HG03095 (cell line): ENCODE results near the gene GTPBP2.
"Not testable (repeated sequence)": the region's sequence is repeated elsewhere in the genome, so short reads cannot be mapped to it uniquely, and the experiment has no call there.

Experiments
- ATAC-seq: cut with Tn5 transposase; IDR thresholded peaks from one replicate; pipeline ENCODE4 v1.9.1; 2021; ENCODE audit warnings: moderate library complexity; ENCODE audit not compliant: unreplicated experiment

GTPBP2 gene

DNA sequence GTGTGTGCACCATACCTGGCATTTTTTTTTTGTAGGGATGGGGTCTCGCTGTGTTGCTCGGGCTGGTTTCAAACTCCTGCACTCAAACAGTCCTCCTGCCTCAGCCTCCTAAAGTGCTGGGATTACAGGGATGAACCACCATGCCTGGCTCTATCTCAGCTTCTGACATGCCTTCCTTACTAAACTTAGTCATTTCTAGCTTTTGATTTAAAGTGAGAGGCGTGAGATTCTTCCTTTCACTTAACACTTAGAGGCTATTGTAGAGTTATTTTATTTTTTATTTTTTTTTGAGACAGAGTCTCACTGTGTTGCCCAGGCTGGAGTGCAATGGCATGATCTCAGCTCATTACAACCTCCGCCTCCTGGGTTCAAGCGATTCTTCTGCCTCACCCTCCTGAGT is 33.9 kb upstream of the GTPBP2 start:
- ATAC-seq = not testable (repeated sequence)

DNA sequence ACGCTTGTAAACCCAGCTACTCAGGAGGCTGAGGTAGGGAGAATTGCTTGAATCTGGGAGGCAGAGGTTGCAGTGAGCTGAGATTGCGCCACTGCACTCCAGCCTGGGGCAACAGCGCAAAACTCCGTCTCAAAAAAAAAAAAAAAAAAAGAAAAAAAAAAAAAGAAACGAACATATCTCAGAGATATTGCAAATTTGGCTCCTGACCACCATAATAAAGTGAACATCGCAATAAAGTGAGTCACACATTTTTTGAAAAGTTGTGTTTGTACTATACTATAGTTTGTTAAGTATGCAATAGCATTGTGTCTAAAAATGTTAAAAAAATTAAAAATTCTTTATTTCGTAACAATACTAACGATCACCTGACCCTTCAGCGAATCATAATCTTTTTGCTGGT is 29.1 kb upstream of the GTPBP2 start:
- ATAC-seq = no peak

DNA sequence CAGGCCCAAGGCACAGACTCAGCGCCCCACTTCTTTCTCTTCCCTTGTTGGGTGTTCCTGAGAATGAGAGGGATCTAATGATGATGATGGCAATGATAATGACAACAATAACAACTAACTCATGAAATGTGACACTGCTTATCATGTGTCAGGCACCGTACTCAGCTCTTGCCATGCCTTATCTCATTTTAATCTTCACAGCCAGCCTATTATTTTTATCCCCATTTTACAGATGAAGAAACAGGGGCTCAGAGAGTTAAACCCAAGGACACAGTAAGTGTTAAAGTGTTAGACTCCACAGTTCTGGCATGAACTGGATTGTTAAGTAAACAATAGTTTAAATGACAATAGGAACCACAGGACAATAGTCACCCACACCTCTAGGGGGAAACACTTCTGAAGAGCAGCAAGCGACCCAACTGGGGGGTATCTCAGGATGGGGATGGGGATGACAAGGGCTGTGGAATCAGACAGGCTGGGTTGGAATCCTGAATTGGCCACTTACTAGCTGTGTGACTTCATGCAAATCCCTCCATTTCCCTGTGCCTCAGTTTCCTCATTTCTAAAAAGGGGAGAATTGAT is 28.2 kb upstream of the GTPBP2 start:
- ATAC-seq = no peak

DNA sequence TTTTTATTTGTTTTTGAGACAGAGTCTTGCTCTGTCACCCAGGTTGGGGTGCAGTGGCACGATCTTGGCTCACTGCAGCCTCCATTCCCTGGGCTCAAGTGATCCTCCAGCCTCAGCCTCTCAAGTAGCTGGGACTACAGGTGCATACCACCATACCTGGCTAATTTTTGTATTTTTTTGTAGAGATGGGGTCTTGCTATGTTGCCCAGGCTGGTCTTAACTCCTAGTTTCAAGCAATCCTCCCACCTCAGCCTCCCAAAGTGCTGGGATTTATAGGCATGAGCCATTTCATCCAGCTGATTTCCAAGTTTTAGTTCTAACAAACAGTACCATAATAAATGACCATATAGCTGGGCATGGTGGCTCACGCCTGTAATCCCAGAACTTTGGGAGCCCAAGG is 23.8 kb upstream of the GTPBP2 start:
- not testable (repeated sequence) for ATAC-seq

DNA sequence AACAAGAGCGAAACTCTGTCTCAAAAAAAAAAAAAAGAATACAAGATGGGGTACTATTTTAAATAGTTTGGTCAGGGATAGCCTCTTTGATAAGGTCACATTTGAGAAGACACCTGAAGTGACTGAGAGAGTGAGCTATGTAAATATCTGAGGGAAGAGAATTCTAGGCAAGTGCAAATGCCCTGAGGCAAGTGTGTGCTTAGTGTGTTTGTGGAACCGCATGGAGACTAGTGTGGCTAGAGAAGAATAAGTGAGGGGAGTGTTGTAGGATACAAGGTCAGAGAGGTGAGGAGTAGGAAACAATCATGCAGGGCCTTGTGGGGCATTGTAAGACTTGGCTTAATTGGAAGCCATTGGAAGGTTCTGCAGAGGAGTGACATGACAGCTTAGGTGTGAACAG is 19.2 kb upstream of the GTPBP2 start:
- no peak for ATAC-seq

DNA sequence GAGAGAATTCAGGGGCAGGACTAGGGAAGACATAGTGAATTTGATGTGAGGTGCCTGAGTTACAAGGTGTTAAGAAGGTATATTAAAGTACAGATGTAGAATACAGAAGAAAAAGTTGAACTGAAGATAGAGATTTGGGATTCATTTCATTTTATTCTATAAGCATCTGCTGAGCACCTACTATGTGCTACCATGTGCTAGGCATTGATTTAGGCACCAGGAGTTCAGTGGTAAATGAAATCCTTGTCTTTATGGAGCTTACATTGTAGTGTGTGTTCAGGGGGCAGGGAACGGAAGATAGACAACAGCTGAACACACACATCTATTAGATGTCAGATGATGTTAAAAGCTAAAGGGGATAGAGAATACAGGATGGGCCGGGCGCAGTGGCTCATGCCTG is 18.5 kb upstream of the GTPBP2 start:
- ATAC-seq = no peak

DNA sequence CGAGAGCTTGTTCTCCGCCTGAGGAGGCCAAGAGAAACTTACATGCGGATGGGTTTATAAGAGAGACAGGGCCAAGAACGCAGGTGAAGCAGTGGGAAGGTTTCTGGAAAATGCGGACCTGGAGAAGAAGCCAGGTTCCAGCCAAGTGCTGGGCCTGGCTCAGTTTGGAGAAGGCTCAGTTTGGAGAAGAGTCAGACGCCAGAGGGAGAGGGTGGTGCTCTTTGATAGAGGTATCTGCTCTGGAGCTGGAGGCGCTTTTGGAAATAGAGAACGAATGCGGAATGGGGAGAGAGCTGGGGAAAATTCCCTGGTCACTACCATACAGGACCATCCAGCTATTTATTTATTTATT is 16.5 kb upstream of the GTPBP2 start:
- no peak for ATAC-seq

DNA sequence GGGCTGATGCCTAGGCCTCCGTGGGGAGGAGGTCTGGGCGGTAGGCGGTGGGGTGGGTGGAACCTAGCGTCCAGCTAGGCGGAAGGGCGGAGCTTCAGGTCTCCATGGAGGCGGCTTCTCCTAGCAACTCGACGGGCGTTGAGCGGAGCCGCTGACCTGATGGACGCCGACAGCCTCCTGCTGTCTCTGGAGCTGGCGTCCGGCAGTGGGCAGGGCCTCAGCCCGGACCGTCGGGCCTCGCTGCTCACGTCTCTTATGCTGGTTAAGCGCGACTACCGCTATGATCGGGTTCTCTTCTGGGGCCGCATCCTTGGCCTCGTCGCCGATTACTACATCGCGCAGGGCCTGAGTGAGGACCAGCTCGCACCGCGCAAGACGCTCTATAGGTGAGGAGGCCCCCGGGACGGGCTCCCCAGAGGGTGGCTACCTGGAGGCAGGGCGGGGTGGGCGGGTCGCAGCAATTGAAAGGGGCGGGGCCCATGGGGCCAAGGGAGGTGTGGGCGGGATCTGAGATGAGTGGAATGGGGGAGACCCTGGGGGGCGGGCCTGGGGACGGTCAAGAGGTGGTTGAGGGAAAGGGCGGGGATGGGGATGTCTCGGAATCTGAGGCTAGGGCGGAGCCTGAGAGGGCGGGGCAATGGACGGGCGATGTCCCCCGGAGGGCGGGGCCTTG is 16.0 kb upstream of the GTPBP2 start, which contains the start of gene RSPH9:
TSS of gene RSPH9 (plus strand) at position 97 of the 673 bp plus-strand sequence. CDS start at position 160, 63 bp downstream.
- peak; percentile 58 for ATAC-seq

DNA sequence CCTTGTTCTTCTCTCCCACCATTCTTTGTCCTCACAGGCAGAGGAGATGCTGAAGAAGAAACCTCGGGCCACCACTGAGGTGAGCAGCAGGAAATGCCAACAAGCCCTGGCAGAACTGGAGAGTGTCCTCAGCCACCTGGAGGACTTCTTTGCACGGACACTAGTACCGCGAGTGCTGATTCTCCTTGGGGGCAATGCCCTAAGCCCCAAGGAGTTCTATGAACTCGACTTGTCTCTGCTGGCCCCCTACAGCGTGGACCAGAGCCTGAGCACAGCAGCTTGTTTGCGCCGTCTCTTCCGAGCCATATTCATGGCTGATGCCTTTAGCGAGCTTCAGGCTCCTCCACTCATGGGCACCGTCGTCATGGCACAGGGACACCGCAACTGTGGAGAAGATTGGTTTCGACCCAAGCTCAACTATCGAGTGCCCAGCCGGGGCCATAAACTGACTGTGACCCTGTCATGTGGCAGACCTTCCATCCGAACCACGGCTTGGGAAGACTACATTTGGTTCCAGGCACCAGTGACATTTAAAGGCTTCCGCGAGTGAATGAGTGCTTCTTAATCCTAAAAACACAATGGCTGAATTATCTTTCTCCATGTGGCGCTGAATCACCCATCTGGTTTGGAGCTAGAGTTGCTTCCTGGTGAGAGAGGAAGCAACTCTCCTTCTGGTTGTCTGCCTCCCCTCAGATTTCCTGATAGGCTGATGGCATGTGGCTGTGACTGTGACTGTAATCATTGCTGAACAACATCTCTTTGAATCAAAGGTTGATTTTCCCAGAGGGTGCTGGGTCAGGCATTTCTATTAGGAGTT is 11.1 kb upstream of the GTPBP2 start:
- ATAC-seq = no peak

DNA sequence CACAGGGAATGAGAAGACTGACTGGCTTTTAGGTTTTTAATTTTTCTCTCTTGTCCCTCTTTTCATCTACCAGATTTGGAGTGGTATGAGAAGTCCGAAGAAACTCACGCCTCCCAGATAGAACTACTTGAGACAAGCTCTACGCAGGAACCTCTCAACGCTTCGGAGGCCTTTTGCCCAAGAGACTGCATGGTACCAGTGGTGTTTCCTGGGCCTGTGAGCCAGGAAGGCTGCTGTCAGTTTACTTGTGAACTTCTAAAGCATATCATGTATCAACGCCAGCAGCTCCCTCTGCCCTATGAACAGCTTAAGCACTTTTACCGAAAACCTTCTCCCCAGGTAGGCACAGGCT is 7.2 kb upstream of the GTPBP2 start:
- no peak for ATAC-seq

DNA sequence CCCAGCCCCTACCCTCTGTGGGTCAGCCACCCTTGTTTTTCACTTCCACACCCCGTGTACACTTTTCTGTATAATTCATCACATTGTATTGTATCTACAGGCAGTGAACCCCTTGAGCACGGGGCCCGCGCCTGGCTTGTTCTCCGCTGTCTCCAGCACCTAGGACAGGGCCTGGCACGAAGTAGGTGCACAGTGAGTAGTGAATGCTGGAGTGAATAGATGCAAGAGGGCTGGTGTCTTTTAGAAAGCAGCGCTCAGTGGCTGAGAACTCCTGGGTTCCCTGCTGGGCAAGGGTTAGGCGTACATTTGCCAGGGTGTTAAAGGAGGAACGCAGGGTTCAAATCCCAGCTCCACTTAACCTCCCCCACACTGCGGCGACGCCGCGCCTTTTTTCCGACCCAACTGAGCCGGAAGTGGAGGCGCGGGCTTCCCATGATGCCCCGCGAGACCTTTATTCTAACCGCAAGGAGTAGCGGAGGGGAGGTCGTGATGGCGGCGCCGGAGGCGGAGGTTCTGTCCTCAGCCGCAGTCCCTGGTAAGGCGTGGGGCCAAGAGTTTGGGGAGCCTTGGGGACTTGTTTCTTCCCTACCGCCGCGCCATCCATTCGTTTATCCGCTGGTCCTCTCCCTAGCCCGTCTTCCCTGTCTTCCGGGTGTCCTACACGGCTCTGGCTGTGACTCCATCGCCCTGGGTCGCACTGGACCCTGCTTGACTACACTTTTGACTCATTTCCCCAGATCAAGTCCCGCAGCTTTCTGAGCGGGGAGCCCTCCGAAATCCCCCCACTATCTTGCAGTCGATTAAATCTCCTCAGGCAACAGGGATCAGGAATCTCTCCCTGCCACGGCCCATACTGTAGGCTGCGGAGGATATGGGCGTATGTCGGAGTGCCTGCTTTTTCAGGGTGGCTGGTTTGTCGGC is 6.6 kb upstream of the GTPBP2 start, which contains the start of gene MAD2L1BP:
TSS of gene MAD2L1BP (plus strand) at position 454 of the 921 bp plus-strand sequence. CDS start at position 490, 36 bp downstream.
- peak; percentile 78 for ATAC-seq

DNA sequence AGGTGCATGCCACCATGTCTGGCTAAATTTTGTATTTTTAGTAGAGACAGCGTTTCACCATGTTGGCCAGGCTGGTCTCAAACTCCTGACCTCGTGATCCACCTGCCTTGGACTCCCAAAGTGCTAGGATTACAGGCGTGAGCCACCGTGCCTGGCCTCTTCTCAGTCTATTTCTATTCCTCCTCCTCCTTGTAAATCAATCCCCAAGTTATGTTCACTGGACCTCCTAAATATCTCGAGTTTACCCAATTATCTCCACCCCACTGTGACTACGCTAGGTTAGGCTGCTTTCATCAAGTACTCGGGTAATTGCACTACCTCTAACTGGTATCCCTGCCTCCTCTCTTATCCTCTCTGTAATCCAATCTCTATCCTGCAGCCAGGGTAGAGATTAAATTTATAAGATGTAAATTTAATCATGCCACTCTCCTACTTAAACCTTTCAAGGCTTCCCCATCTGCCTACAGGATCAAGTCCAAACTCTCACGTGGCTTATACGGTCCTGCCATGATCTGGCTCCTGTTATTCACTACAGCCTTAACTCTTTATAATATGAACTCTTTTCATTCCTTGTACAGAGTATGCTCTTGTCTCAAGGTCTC is 5.7 kb upstream of the GTPBP2 start:
- ATAC-seq = no peak

DNA sequence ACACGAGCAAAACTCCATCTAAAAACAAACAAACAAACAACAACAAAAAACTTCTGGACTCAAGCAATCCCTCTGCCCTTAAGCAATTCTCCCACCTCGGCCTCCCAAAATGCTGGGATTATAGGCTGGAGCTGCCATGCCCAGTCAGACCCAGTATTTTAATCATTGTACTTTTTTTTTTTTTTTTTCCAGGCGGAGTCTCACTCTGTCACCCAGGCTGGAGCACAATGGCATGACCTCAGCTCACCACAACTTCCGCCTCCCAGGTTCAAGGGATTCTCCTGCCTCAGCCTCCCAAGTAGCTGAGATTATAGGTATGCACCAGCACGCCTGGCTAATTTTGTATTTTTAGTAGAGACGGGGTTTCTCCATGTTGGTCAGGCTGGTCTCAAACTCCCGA is 3.9 kb upstream of the GTPBP2 start:
- not testable (repeated sequence) for ATAC-seq

DNA sequence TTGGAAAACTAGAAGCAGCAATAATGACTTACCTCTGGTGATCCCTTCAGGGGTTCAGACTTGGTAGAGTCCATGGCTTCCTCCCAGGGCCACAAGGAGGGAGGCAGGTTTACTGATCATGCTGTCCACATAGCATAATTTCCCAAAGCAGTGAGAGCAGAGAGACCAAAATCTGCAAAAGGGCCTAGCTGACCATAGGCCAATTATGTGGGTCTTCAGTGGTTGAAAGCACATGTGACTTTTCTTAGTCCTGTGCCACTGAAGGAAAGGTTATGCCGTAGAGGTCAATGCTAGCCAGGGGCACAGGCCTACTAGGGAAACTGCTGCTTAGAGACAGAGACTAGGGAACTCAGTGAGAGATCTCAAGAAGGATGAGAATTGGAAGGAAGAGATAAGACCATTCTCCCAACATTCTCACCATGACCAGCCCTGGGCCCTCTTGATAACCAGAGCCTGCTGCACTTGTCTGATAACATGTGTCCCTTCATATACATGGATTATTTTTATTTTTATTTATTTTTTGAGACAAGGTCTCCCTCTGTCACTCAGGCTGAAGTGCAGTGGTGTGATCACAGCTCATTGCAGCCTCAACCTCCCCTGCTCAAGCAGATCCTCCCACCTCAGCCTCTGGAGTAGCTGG is 2.0 kb upstream of the GTPBP2 start:
- no peak for ATAC-seq

DNA sequence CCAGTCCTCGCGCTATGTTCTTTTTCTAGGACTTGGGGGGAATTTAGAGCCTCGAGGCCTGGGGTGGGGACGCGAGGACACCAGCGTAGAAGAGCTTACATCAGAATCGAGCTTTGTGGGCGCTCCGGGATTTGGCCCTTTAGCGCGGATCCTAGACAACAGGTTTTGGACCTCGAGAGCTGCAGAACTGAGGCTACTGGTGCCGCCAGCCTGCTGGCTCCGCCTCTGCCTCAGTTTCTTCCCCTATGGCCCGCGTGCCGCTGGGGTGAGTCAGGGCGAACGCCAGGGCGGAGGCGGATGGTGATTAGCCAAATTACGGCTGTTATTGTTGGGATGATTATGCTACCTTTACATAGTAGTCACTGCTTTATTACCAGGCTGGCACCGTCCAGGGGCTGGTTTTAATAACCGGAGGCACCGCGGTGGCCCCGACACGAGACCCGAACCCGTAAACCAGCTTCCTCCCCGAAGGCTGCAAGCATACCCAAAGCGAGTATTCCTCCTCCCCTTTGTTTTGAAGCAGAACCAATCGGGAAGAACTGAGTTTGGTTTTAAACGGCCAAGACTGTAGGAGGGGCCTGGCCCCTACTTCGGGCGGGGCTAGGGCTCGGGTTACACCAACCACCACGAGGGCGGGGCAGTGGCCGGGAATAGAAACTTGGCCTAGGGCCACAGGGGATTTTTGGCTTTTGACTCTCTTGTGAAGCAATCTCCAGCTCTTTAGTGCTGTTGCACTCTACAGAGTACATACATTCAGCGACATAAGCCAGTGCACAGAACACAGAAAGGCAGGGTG is 639 bp upstream of the GTPBP2 start:
- peak; percentile 64 for ATAC-seq

DNA sequence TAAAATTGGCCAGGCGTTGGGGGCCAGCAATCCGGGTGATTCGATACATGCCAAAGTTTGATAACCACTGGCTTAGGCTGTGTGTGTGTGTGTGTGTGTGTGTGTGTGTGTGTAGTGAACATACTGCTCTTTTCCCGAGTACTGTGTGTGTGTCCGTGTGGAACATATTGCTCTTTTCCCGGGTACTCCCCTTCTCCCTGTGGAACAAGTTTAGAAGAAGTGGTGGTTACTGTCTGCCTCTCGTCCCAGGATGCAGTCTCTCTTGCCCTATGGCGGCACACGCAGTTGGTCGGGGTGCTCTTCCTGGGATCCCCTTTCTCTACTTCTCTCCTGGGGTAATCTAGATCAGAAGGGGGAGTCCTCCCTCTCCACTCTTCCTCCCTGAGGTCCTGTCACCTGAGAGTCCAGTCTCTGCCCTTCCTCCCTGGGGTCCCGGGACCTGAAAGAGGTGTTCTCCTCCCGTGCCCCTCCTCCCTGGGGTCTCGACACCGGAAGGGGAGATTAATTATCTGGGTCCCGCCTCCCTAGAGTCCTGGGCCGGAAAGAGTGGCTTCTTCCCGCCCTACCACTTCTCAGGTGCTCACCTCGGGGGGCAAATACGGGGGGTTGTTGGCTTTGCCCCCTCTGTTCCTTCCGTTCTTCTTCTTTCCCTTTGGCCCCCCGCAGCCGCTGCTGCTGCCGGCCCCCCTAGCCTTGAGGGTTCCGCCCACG is 516 bp downstream of the GTPBP2 start:
- ATAC-seq = no peak

DNA sequence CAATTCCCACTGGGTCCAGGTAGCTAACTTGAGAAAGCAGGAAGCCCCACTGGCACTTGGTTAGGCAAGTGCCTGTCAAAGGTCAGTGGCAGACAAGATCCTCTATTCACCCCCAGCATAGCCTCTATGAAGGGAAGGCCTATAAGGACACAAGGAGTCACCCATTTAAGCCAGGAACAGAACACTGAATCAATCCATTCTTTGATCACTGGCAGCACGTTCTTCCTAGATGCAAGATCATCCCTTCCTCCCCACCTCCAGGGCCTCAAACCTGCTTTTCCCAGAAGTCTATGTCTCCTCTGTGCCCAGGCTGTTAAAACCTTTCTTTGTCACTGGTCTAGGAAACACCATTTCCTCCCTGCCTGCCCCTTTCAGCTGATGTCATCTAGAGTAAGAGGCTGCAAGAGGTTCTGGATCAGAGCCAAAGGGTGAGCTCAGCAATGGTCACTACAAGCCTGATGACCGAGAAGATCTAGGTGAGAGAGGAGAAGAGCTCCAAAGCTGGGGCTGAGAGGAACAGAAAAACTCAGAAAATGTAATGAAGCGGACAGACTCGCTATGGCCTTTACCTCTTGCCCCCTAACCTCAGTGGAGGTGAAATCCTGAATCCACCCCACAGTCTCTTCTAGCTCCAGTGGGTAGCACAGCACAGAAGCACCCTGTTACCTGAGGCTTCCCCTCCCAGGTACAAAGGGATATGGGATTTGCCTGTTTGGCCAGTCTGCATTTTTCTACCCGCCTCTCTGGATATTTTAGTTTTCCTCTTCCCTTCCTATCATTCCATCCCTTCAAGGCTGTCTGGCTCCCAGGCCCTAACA is 1.8 kb downstream of the GTPBP2 start:
- ATAC-seq = no peak
